Measurements from ENCODE around the gene GLO1. TPM values are rescaled to one million over a fixed set of nuclear protein-coding genes. Genes with fewer than 3 reads are reported as not detected.
A peak's percentile ranks its signal among the peaks of the same experiment; 100 is the strongest.

The GLO1 gene
- total and polyA plus RNA-seq, 9 of the 15 experiments (the other 6 are each of a cell fraction or from before 2014, with no cell fraction given), result 155 to 331 (median 203) TPM

DNA sequence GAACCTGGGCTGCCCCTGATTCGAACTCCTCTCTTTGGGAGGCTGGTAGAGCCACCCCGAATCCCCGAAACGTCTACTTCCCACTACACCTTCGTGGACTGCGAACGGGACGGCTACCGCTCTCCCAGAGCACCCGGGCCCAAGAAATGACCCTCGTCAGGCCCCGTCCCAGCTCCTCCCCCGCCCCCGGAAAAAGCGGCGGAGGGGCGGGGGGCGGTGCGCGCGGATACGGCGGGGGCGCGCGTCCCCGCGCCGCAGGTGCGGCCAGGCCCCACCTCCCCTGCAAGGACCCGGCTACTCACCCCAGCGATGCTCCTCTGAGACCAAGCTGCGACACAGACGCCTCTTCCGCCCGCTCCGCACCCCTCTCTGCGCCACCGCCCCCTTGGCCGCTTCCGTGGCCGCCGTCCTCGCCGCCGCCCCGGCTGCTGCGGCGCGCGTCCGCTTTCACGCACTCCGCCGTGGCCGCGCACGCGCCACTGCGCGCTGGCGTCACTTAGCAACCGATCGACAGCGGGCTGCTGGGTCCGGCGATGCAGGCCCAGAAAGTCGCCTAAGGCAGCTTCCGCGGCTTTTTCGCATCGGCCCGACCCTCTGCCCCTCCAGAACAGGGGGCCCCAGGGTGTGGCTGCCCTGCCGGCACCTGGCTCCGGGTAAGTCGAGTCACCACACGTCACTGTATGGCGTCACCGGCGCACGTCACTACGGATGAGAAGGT lies 63.3 kb downstream of the GLO1 start, which contains the start of gene BTBD9 (continued):
- TF ChIP-seq, protein P1, sequence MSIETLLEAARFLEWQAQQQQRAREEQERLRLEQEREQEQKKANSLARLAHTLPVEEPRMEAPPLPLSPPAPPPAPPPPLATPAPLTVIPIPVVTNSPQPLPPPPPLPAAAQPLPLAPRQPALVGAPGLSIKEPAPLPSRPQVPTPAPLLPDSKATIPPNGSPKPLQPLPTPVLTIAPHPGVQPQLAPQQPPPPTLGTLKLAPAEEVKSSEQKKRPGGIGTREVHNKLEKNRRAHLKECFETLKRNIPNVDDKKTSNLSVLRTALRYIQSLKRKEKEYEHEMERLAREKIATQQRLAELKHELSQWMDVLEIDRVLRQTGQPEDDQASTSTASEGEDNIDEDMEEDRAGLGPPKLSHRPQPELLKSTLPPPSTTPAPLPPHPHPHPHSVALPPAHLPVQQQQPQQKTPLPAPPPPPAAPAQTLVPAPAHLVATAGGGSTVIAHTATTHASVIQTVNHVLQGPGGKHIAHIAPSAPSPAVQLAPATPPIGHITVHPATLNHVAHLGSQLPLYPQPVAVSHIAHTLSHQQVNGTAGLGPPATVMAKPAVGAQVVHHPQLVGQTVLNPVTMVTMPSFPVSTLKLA (conservative IDR thresholded peaks at IDR 0.05), result 0 out of 4 replicates have a peak, but pooled peaks of 1 of the 2 experiments have one; percentile 26
- TF ChIP-seq MAFF (IDR thresholded peaks at IDR 0.05; ENCODE audit: low read length), result no peak
- TF ChIP-seq POU5F1 (IDR thresholded peaks at IDR 0.05; ENCODE audit: borderline replicate concordance, low read depth, low read length, partially characterized antibody), result no peak
- TF ChIP-seq TBL1XR1 (IDR thresholded peaks at IDR 0.05; ENCODE audit: low read length in 2 of 2), result 0 out of 4 replicates have a peak, but pooled peaks of 1 of the 2 experiments have one; percentile 59
- peak; percentile 37 for TF ChIP-seq MEIS2 (IDR thresholded peaks at IDR 0.05; ENCODE audit: partially characterized antibody)
- peak; percentile 97 for TF ChIP-seq CXXC5 (CRISPR knock-in tag; IDR thresholded peaks at IDR 0.05)
- no peak for TF ChIP-seq CBX1 (IDR thresholded peaks at IDR 0.05; ENCODE audit: low read depth)
- no peak for TF ChIP-seq RBM22 (IDR thresholded peaks at IDR 0.05; ENCODE audit: low read depth, low read length, poor library complexity, severe bottlenecking)
- TF ChIP-seq POLR2H (tag; IDR thresholded peaks at IDR 0.05; ENCODE audit: low read depth), result no peak
- TF ChIP-seq CSDE1 (IDR thresholded peaks at IDR 0.05), result peak in 1 of 2 experiments; percentile 75; a peak in 1 of 4 replicates
- TF ChIP-seq, protein P2, sequence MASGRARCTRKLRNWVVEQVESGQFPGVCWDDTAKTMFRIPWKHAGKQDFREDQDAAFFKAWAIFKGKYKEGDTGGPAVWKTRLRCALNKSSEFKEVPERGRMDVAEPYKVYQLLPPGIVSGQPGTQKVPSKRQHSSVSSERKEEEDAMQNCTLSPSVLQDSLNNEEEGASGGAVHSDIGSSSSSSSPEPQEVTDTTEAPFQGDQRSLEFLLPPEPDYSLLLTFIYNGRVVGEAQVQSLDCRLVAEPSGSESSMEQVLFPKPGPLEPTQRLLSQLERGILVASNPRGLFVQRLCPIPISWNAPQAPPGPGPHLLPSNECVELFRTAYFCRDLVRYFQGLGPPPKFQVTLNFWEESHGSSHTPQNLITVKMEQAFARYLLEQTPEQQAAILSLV (tag; IDR thresholded peaks at IDR 0.05), result no peak
- TF ChIP-seq RB1 (IDR thresholded peaks at IDR 0.05; ENCODE audit: low read depth), result peak; percentile 47; the same call in 1 of the 2 replicates
- peak; percentile 74; the same call in 1 of the 2 replicates for TF ChIP-seq PHF8 (IDR thresholded peaks at IDR 0.05; ENCODE audit: borderline replicate concordance, low read length)
- TF ChIP-seq NCOA1 (IDR thresholded peaks at IDR 0.05; ENCODE audit: low read depth), result peak; percentile 94
